Measurements from ENCODE around the gene ENPP6. TPM values are rescaled to one million over a fixed set of nuclear protein-coding genes. Genes with fewer than 3 reads are reported as not detected.
A peak's percentile ranks its signal among the peaks of the same experiment; 100 is the strongest.

The ENPP6 gene
- total and polyA plus RNA-seq, 2 donors, result 1.1 to 2.0 TPM

DNA sequence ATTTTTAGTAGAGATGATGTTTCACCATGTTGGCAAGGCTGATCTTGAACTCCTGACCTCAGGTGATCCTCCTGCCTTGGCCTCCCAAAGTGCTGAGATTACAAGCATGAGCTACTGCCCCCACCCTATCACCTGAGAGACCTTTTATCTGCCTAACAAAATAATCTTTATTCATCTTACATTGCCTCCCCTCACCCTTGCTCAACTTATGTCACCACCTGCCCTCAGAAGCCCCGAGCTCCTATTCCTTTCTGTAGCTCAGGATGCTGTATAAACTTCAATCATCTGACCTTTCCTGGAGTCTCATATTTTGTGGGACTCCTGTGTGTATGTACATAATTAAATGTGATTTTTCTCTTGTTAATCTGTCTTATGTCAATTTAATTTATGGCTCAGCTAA, 29.7 kb upstream of the ENPP6 start:
- H3K27me3 ChIP-seq (ENCODE audit: control insufficient read depth in 2 of 2, insufficient read depth in 1 of 2, low read length in 1 of 2), result no peaks in the 10 kb centered on the region
- no peak overlapping the region for H3K27ac ChIP-seq (ENCODE audit: low read depth in 1 of 2, low read length in 1 of 2)
- H3K9me3 ChIP-seq (ENCODE audit: control insufficient read depth in 2 of 2, insufficient read depth in 1 of 2, low read length in 1 of 2), result no peaks in the 10 kb centered on the region
- no peak for DNase-seq (ENCODE audit: low read depth in 6 of 9, low spot score in 9 of 9)
- 95% methylated on average over 1 of the region's 1 CpG for WGBS
- H3K4me1 ChIP-seq (ENCODE audit: control insufficient read depth in 2 of 2, insufficient read depth in 2 of 2, low read length in 2 of 2), result no peaks in the 10 kb centered on the region
- no peaks in the 10 kb centered on the region for H3K36me3 ChIP-seq (ENCODE audit: control insufficient read depth in 2 of 2, insufficient read depth in 2 of 2, low read length in 1 of 2)
- no peak overlapping the region for H3K4me3 ChIP-seq (ENCODE audit: low read length in 2 of 2)

DNA sequence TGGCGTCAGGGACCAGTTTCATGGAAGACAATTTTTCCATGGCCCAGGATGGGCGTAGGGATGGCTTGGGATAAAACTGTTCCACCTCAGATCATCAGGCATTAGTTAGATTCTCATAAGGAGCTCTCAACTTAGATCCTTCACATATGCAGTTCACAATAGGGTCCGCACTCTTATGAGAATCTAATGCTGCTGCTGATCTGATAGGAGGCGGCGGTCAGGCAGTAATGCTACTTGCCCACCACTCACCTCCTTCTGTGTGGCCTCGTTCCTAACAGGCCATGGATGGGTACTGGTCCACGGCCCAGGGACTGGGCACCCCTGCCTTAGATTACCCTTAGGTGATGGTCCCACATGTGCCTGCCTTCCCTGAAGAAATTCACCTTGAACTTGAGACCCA, 28.8 kb upstream of the ENPP6 start:
- Histone ChIP-seq H3K27me3 (ENCODE audit: control insufficient read depth in 2 of 2, insufficient read depth in 1 of 2, low read length in 1 of 2) (no peaks in the 10 kb centered on the region), H3K4me1 (ENCODE audit: control insufficient read depth in 2 of 2, insufficient read depth in 2 of 2, low read length in 2 of 2) (no peaks in the 10 kb centered on the region), H3K4me3 (ENCODE audit: low read length in 2 of 2) (no peak overlapping the region), H3K36me3 (ENCODE audit: control insufficient read depth in 2 of 2, insufficient read depth in 2 of 2, low read length in 1 of 2) (no peaks in the 10 kb centered on the region), H3K9me3 (ENCODE audit: control insufficient read depth in 2 of 2, insufficient read depth in 1 of 2, low read length in 1 of 2) (no peaks in the 10 kb centered on the region), H3K27ac (ENCODE audit: low read depth in 1 of 2, low read length in 1 of 2) (no peak overlapping the region)
- DNase-seq (ENCODE audit: low read depth in 6 of 9, low spot score in 9 of 9), result no peak
- WGBS, result 96% methylated on average over 7 of the region's 7 CpGs

DNA sequence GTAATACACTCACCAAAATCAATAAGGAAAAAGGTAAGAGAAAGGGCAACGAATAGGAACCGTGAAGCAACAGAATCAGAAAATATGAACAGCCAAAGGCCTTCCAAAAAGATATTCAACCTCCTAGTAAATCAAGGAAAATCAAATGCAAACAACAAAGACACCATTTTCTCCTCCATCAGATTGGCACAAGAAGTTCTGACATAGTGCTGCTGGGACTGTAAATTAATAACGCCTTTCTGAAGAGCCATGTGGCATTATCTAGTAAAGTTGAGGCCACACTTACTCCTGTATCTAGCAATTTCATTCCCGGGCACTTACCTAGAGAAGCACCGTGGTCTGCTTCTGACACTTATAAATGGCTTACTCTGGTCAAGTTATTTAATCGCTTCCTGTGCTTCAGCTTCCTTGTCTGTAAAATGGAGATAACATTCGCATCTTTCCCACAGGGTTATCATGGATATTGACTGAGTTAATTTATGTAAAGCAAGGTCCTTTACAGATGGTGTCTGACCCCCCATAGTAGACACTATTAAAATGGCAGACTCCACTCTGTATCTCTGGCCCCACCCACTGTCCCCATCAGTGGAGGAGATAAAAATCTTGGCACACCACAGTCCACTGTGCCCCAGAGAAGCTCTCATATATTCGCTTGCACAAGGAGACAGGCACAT, 20.5 kb upstream of the ENPP6 start:
- Histone ChIP-seq H3K36me3 (ENCODE audit: control insufficient read depth in 2 of 2, insufficient read depth in 2 of 2, low read length in 1 of 2) (no peaks in the 10 kb centered on the region), H3K27me3 (ENCODE audit: control insufficient read depth in 2 of 2, insufficient read depth in 1 of 2, low read length in 1 of 2) (no peaks in the 10 kb centered on the region), H3K4me1 (ENCODE audit: control insufficient read depth in 2 of 2, insufficient read depth in 2 of 2, low read length in 2 of 2) (no peaks in the 10 kb centered on the region), H3K27ac (ENCODE audit: low read depth in 1 of 2, low read length in 1 of 2) (no peak overlapping the region), H3K9me3 (ENCODE audit: control insufficient read depth in 2 of 2, insufficient read depth in 1 of 2, low read length in 1 of 2) (no peaks in the 10 kb centered on the region), H3K4me3 (ENCODE audit: low read length in 2 of 2) (no peak overlapping the region)
- DNase-seq (ENCODE audit: low read depth in 6 of 9, low spot score in 9 of 9), result no peak
- 80% methylated on average over 8 of the region's 8 CpGs for WGBS

DNA sequence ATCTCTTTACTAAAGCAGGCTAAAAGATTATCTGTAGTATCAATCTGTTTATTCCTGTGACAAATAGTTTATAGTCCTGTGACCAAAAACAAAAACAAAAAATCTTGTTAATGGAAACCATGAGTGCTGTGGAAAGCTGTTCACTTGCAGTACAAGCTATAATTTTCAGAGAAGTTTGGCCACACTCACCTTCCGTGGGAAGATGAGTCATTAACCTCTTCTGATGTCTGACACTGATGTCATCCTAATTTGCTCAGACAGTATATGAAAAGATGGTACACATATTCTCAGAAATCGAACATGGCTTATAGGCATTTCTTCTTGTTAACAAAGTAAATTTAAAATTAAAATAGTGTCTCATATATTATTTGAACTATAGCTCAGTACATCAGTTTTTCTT, 19.9 kb upstream of the ENPP6 start:
- no peak overlapping the region for H3K4me3 ChIP-seq (ENCODE audit: low read length in 2 of 2)
- H3K27ac ChIP-seq (ENCODE audit: low read depth in 1 of 2, low read length in 1 of 2), result no peak overlapping the region
- H3K36me3 ChIP-seq (ENCODE audit: control insufficient read depth in 2 of 2, insufficient read depth in 2 of 2, low read length in 1 of 2), result no peaks in the 10 kb centered on the region
- H3K9me3 ChIP-seq (ENCODE audit: control insufficient read depth in 2 of 2, insufficient read depth in 1 of 2, low read length in 1 of 2), result no peaks in the 10 kb centered on the region
- 58% methylated on average over 2 of the region's 2 CpGs for WGBS
- no peaks in the 10 kb centered on the region for H3K4me1 ChIP-seq (ENCODE audit: control insufficient read depth in 2 of 2, insufficient read depth in 2 of 2, low read length in 2 of 2)
- peak in 3 of 9 donors; percentile 4 to 36 (median 5) for DNase-seq (ENCODE audit: low read depth in 6 of 9, low spot score in 9 of 9)
- H3K27me3 ChIP-seq (ENCODE audit: control insufficient read depth in 2 of 2, insufficient read depth in 1 of 2, low read length in 1 of 2), result no peaks in the 10 kb centered on the region

DNA sequence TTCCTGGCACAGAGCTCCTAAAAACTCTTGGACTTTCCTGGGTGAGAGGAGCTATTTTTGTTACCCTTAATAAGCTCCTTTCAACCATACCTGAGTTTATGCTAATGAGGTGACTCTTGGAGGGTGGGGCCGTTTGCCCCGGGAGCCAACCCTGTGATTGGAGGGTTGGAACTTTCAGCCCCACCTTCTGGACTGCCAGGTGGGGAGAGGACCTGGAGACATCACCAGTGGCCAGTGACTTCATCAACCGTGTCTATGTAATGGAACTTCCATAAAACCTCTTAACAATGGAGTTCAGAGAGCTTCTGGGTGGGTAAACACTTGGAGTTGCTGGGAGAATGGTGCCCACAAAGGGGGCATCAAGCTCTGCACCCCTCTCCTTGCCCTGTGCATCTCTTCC, 17.9 kb upstream of the ENPP6 start:
- 97% methylated on average over 3 of the region's 3 CpGs for WGBS
- Histone ChIP-seq H3K27ac (ENCODE audit: low read depth in 1 of 2, low read length in 1 of 2) (no peak overlapping the region), H3K27me3 (ENCODE audit: control insufficient read depth in 2 of 2, insufficient read depth in 1 of 2, low read length in 1 of 2) (no peaks in the 10 kb centered on the region), H3K4me1 (ENCODE audit: control insufficient read depth in 2 of 2, insufficient read depth in 2 of 2, low read length in 2 of 2) (peaks cover 0 to 1% of the 10 kb centered on the region in 2 donors), H3K4me3 (ENCODE audit: low read length in 2 of 2) (no peak overlapping the region), H3K9me3 (ENCODE audit: control insufficient read depth in 2 of 2, insufficient read depth in 1 of 2, low read length in 1 of 2) (no peaks in the 10 kb centered on the region), H3K36me3 (ENCODE audit: control insufficient read depth in 2 of 2, insufficient read depth in 2 of 2, low read length in 1 of 2) (no peaks in the 10 kb centered on the region)
- DNase-seq (ENCODE audit: low read depth in 6 of 9, low spot score in 9 of 9), result no peak

DNA sequence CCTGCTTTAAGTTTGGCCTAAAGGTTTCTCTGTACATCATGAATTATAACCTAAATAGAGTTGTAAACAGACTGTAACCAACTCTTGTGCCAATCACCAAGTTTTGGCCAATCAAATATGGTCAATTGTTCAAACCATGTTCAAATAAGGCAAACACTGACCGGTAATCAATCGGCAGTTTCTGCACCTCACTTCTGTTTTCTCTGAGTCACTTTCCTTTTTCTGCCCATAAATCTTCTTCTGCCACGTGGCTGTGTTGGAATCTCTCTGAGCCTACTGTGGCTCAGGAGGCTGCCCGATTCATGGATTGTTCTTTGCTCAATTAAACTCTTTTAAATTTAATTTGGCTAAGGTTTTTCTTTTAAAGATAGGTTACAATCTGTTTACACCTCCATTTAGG, 16.5 kb upstream of the ENPP6 start:
- no peak for DNase-seq (ENCODE audit: low read depth in 6 of 9, low spot score in 9 of 9)
- Histone ChIP-seq H3K4me3 (ENCODE audit: low read length in 2 of 2) (no peak overlapping the region), H3K4me1 (ENCODE audit: control insufficient read depth in 2 of 2, insufficient read depth in 2 of 2, low read length in 2 of 2) (peaks cover 0 to 12% of the 10 kb centered on the region in 2 donors), H3K36me3 (ENCODE audit: control insufficient read depth in 2 of 2, insufficient read depth in 2 of 2, low read length in 1 of 2) (no peaks in the 10 kb centered on the region), H3K27me3 (ENCODE audit: control insufficient read depth in 2 of 2, insufficient read depth in 1 of 2, low read length in 1 of 2) (no peaks in the 10 kb centered on the region), H3K27ac (ENCODE audit: low read depth in 1 of 2, low read length in 1 of 2) (no peak overlapping the region), H3K9me3 (ENCODE audit: control insufficient read depth in 2 of 2, insufficient read depth in 1 of 2, low read length in 1 of 2) (no peaks in the 10 kb centered on the region)
- 76% methylated on average over 4 of the region's 4 CpGs for WGBS

DNA sequence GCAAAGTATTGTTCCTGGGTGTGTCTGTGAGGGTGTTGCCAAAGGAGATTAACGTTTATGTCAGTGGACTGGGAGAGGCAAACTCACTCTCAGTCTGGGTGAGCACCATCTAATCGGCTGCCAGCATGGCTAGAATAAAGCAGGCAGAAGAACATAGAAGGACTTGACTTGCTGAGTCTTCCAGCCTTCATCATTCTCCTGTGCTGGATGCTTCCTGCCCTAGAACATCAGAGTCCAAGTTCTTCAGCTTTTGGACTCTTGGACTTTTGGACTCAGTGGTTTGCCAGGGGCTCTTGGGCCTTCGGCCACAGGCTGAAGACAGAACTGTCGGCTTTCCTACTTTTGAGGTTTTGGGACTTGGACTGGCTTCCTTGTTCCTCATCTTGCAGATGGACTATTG, 15.3 kb upstream of the ENPP6 start:
- Histone ChIP-seq H3K4me1 (ENCODE audit: control insufficient read depth in 2 of 2, insufficient read depth in 2 of 2, low read length in 2 of 2) (peaks cover 0 to 14% of the 10 kb centered on the region in 2 donors), H3K27me3 (ENCODE audit: control insufficient read depth in 2 of 2, insufficient read depth in 1 of 2, low read length in 1 of 2) (no peaks in the 10 kb centered on the region), H3K9me3 (ENCODE audit: control insufficient read depth in 2 of 2, insufficient read depth in 1 of 2, low read length in 1 of 2) (no peaks in the 10 kb centered on the region), H3K4me3 (ENCODE audit: low read length in 2 of 2) (no peak overlapping the region), H3K27ac (ENCODE audit: low read depth in 1 of 2, low read length in 1 of 2) (no peak overlapping the region), H3K36me3 (ENCODE audit: control insufficient read depth in 2 of 2, insufficient read depth in 2 of 2, low read length in 1 of 2) (no peaks in the 10 kb centered on the region)
- 94% methylated on average over 4 of the region's 4 CpGs for WGBS
- no peak for DNase-seq (ENCODE audit: low read depth in 6 of 9, low spot score in 9 of 9)

DNA sequence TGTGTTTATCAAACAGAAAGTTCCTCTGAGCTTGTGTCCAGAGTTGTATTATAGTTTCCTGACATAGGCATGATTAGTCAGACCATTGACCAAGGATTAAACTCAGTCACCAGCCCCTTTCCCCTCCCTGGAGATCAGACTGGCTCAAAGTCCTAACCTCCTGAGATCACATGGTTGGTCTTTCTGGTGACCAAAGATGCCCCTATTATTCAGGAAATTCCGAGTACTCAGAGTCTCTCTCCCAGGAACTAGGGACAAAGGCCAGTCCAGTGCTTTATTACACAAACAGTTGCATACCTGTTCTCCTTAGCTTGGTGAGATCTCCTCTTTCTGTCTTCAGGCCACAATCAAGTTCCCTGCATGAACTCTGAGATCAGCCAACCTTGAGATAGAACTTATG, 14.5 kb upstream of the ENPP6 start:
- Histone ChIP-seq H3K9me3 (ENCODE audit: control insufficient read depth in 2 of 2, insufficient read depth in 1 of 2, low read length in 1 of 2) (no peaks in the 10 kb centered on the region), H3K4me3 (ENCODE audit: low read length in 2 of 2) (no peak overlapping the region), H3K27me3 (ENCODE audit: control insufficient read depth in 2 of 2, insufficient read depth in 1 of 2, low read length in 1 of 2) (no peaks in the 10 kb centered on the region), H3K27ac (ENCODE audit: low read depth in 1 of 2, low read length in 1 of 2) (no peak overlapping the region), H3K4me1 (ENCODE audit: control insufficient read depth in 2 of 2, insufficient read depth in 2 of 2, low read length in 2 of 2) (peaks cover 0 to 14% of the 10 kb centered on the region in 2 donors), H3K36me3 (ENCODE audit: control insufficient read depth in 2 of 2, insufficient read depth in 2 of 2, low read length in 1 of 2) (no peaks in the 10 kb centered on the region)
- DNase-seq (ENCODE audit: low read depth in 6 of 9, low spot score in 9 of 9), result no peak
- 89% methylated on average over 1 of the region's 1 CpG for WGBS

DNA sequence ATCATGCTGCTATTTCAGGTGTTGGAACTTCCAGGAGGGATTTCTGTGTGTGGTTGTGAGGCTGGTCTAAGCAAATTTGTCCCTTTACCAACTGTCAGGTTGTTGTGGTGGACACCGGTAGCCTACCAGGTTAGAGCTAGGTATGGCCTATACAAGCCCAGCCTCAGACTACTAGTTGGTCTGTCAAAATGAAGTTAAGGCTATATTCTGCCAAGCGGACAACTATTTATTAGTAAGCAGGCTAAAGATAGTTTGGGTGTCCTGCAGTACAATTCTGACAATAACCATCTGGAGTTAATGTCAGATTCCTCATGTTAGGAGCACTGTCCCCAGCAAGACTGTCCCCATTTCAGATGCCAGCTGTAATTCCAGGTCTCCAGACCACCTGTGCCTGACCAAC, 13.9 kb upstream of the ENPP6 start:
- Histone ChIP-seq H3K36me3 (ENCODE audit: control insufficient read depth in 2 of 2, insufficient read depth in 2 of 2, low read length in 1 of 2) (no peaks in the 10 kb centered on the region), H3K4me1 (ENCODE audit: control insufficient read depth in 2 of 2, insufficient read depth in 2 of 2, low read length in 2 of 2) (peaks cover 0 to 14% of the 10 kb centered on the region in 2 donors), H3K4me3 (ENCODE audit: low read length in 2 of 2) (no peak overlapping the region), H3K9me3 (ENCODE audit: control insufficient read depth in 2 of 2, insufficient read depth in 1 of 2, low read length in 1 of 2) (no peaks in the 10 kb centered on the region), H3K27me3 (ENCODE audit: control insufficient read depth in 2 of 2, insufficient read depth in 1 of 2, low read length in 1 of 2) (no peaks in the 10 kb centered on the region), H3K27ac (ENCODE audit: low read depth in 1 of 2, low read length in 1 of 2) (no peak overlapping the region)
- WGBS, result 98% methylated on average over 2 of the region's 2 CpGs
- no peak for DNase-seq (ENCODE audit: low read depth in 6 of 9, low spot score in 9 of 9)
